Esophagus squamous epithelium (tissue), 4 donors: ENCODE measurements around the gene FAM181A.

ENCODE experiments used
- POLR2A ChIP-seq, 4 donors: fragments of 450-650 bp; IDR thresholded peaks; one replicate each; pipeline ENCODE4 v1.6.1; 2017; ENCODE audit warnings: antibody characterized with exemption in 4 of 4, mild to moderate bottlenecking in 4 of 4, moderate library complexity in 3 of 4
- TF ChIP-seq, protein P1 (sequence below), 6 experiments: fragments of 450-650 bp in 4 of 6; fragments of 200-600 bp in 2 of 6; sonication (generic) in 2 of 6; IDR thresholded peaks; one replicate each; pipeline ENCODE4 v1.5.1; 2016 to 2019; ENCODE audit warnings: antibody characterized with exemption in 6 of 6, mild to moderate bottlenecking in 4 of 6, moderate library complexity in 4 of 6

DNA sequence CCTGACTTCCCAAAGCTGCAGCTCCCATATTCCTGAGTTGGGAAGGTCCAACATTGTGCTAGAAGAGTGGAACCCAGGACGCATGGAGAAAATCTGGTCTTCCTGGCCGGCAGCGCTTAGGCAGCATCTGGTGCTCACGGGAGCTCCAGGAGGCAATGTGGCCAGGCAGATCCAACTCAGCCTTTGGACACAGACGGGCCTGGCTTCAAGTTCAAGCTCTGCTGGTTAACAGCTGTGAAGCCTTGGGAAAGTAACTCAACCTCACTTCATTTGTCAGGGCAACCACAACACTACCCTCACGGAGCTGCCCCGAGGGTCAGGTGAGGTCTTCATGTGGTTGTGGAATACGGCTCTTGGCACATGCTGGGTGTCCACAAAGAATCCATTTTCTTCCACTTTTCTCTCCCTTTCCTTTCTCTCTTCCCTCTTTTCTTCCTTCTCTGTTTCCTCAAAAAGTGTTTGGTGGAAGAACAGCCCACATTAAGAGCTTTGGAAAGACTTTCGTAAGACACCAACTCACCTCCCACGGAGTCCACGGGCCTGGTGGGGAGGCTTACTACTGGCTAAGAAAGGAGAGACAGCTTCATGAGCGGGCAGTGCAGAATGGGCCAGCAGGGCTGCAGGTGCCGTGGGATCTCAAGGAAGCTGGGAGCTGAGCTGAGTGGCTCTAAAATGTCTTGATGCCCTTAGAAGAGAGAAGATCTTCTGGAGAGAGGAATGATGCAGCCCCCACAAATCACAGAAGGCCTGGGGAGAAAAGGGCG, 2.4 kb upstream of the FAM181A start:
- TF ChIP-seq POLR2A (IDR thresholded peaks at IDR 0.05) = no peak
- TF ChIP-seq, protein P1, sequence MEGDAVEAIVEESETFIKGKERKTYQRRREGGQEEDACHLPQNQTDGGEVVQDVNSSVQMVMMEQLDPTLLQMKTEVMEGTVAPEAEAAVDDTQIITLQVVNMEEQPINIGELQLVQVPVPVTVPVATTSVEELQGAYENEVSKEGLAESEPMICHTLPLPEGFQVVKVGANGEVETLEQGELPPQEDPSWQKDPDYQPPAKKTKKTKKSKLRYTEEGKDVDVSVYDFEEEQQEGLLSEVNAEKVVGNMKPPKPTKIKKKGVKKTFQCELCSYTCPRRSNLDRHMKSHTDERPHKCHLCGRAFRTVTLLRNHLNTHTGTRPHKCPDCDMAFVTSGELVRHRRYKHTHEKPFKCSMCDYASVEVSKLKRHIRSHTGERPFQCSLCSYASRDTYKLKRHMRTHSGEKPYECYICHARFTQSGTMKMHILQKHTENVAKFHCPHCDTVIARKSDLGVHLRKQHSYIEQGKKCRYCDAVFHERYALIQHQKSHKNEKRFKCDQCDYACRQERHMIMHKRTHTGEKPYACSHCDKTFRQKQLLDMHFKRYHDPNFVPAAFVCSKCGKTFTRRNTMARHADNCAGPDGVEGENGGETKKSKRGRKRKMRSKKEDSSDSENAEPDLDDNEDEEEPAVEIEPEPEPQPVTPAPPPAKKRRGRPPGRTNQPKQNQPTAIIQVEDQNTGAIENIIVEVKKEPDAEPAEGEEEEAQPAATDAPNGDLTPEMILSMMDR (IDR thresholded peaks at IDR 0.05) = no peak
